ENCODE data around the gene SLC23A3.

GRCh38 chr2:219182331-219183150, 12.7 kb upstream of the SLC23A3 start:
- TF ChIP-seq, protein P1, sequence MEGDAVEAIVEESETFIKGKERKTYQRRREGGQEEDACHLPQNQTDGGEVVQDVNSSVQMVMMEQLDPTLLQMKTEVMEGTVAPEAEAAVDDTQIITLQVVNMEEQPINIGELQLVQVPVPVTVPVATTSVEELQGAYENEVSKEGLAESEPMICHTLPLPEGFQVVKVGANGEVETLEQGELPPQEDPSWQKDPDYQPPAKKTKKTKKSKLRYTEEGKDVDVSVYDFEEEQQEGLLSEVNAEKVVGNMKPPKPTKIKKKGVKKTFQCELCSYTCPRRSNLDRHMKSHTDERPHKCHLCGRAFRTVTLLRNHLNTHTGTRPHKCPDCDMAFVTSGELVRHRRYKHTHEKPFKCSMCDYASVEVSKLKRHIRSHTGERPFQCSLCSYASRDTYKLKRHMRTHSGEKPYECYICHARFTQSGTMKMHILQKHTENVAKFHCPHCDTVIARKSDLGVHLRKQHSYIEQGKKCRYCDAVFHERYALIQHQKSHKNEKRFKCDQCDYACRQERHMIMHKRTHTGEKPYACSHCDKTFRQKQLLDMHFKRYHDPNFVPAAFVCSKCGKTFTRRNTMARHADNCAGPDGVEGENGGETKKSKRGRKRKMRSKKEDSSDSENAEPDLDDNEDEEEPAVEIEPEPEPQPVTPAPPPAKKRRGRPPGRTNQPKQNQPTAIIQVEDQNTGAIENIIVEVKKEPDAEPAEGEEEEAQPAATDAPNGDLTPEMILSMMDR (IDR thresholded peaks at IDR 0.05), result no peak
- no peak for TF ChIP-seq ZFX (IDR thresholded peaks at IDR 0.05; ENCODE audit: borderline replicate concordance)
